NT2/D1 (cell line): ENCODE measurements around the gene PLB1.

Source experiments
- SUZ12 ChIP-seq: IDR thresholded peaks from 2 replicates; pipeline ENCODE4 v1.6.1; 2011; ENCODE audit not compliant: insufficient read length, insufficient read depth; ENCODE audit errors: extremely low read depth
- YY1 ChIP-seq: IDR thresholded peaks from 2 replicates; pipeline ENCODE4 v1.6.1; 2011; ENCODE audit not compliant: insufficient read length, insufficient read depth
- ZNF274 ChIP-seq: IDR thresholded peaks from 2 replicates; pipeline ENCODE4 v1.6.1; 2011; ENCODE audit warnings: mild to moderate bottlenecking, low read depth, low read length

- TF ChIP-seq ZNF274 (no peak), YY1 (no peak), SUZ12 (no peak)
Measured at GRCh38 chr2:28619213-28620196, 123.6 kb downstream of the PLB1 start.
